ENCODE data around the gene CERS1.

DNA sequence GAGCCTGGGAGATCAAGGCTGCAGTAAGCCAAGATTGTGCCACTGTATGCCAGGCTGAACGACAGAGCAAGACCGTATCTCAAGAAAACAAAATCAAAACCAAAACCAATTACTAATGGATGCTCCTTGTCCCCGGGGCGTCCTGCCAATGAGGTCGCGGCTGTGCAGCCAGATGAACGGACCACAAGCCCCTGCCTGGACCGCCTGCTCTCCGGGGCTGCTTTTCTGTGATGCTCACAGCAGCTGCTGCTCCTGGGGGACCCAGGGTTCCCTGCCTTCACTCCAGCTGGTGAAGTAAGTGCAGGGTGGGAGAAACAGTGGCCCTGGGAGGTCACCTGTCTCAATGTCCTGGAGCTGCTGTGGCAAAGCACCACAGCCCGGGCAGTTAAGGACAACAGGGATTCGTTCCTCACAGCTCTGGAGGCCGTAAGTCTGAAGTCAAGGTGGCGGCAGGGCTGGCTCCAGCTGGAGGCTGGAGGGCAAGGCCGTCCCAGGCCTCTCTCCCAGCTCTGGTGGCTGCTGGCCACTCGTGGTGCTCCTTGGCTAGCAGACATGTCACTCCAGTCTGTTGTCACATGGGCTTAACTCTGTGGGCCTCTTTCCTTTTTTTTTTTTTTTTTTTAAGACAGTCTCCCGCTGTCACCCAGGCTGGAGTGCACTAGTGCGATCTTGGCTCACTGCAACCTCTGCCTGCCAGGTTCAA is 13.1 kb upstream of the CERS1 start:
- TF ChIP-seq TAF1 (IDR thresholded peaks at IDR 0.05; ENCODE audit: borderline replicate concordance, insufficient read depth, low read length) (no peak), SIN3A (IDR thresholded peaks at IDR 0.05; ENCODE audit: borderline replicate concordance, insufficient read depth, low read length) (no peak), POLR2AphosphoS5 (IDR thresholded peaks at IDR 0.05; ENCODE audit: low read depth, low read length) (no peak), FOXP2 (optimal IDR thresholded peaks at IDR 0.05; ENCODE audit: borderline replicate concordance, extremely low read depth, extremely low read length, insufficient read depth) (no peak)
- TF ChIP-seq, protein P1, sequence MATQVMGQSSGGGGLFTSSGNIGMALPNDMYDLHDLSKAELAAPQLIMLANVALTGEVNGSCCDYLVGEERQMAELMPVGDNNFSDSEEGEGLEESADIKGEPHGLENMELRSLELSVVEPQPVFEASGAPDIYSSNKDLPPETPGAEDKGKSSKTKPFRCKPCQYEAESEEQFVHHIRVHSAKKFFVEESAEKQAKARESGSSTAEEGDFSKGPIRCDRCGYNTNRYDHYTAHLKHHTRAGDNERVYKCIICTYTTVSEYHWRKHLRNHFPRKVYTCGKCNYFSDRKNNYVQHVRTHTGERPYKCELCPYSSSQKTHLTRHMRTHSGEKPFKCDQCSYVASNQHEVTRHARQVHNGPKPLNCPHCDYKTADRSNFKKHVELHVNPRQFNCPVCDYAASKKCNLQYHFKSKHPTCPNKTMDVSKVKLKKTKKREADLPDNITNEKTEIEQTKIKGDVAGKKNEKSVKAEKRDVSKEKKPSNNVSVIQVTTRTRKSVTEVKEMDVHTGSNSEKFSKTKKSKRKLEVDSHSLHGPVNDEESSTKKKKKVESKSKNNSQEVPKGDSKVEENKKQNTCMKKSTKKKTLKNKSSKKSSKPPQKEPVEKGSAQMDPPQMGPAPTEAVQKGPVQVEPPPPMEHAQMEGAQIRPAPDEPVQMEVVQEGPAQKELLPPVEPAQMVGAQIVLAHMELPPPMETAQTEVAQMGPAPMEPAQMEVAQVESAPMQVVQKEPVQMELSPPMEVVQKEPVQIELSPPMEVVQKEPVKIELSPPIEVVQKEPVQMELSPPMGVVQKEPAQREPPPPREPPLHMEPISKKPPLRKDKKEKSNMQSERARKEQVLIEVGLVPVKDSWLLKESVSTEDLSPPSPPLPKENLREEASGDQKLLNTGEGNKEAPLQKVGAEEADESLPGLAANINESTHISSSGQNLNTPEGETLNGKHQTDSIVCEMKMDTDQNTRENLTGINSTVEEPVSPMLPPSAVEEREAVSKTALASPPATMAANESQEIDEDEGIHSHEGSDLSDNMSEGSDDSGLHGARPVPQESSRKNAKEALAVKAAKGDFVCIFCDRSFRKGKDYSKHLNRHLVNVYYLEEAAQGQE (IDR thresholded peaks at IDR 0.05; ENCODE audit: insufficient read depth in 1 of 2, low read depth in 2 of 2, low read length in 2 of 2) = no peak

All from PFSK-1 (cell line).